Glutamatergic neuron (in vitro differentiated cells): ENCODE data around the gene NXNL2. TPM values are rescaled to one million over a fixed set of nuclear protein-coding genes. Genes with fewer than 3 reads are reported as not detected.
A peak's percentile ranks its signal among the peaks of the same experiment; 100 is the strongest.

Source experiments
- DNase-seq: peaks from one replicate; pipeline ENCODE4 v3.0.0; 2022
- H3K27ac Mint-ChIP-seq: one replicate; pipeline ENCODE4 v1.8.0; 2020; ENCODE audit warnings: mild to moderate bottlenecking, mixed read lengths, inconsistent platforms; ENCODE audit not compliant: unreplicated experiment
- H3K27me3 Mint-ChIP-seq: one replicate; pipeline ENCODE4 v1.8.0; 2020; ENCODE audit warnings: mild to moderate bottlenecking, moderate library complexity, mixed read lengths, inconsistent platforms; ENCODE audit not compliant: unreplicated experiment
- H3K36me3 Mint-ChIP-seq: one replicate; pipeline ENCODE4 v1.8.0; 2020; ENCODE audit warnings: mild to moderate bottlenecking, mixed read lengths, inconsistent platforms; ENCODE audit not compliant: unreplicated experiment
- H3K4me1 Mint-ChIP-seq: one replicate; pipeline ENCODE4 v1.8.0; 2020; ENCODE audit warnings: mild to moderate bottlenecking, low read depth, mixed read lengths, inconsistent platforms; ENCODE audit not compliant: unreplicated experiment
- H3K4me3 Mint-ChIP-seq: one replicate; pipeline ENCODE4 v1.8.0; 2020; ENCODE audit warnings: mild to moderate bottlenecking, mixed read lengths, inconsistent platforms; ENCODE audit not compliant: unreplicated experiment
- H3K9me3 Mint-ChIP-seq: one replicate; pipeline ENCODE4 v1.8.0; 2020; ENCODE audit warnings: mild to moderate bottlenecking, moderate library complexity, mixed read lengths, inconsistent platforms; ENCODE audit not compliant: unreplicated experiment
- total RNA-seq: library from RNA; stranded (reverse); fragmentation: NEBNext Ultra II Directional; extraction: Animal tissue kit (Norgen Biotek cat#: 25700); gene quantifications from one replicate; pipeline ENCODE4 v1.2.1, GENCODE V29; 2021; ENCODE audit not compliant: unreplicated experiment
- TF ChIP-seq, protein P1 (sequence below): fragments of 200-600 bp; sonication (generic); IDR thresholded peaks from one replicate; pipeline ENCODE4 v1.5.0; 2021; ENCODE audit not compliant: partially characterized antibody, unreplicated experiment

Gene NXNL2
- total RNA-seq, 1 donor from 2014 or later, result not detected

DNA sequence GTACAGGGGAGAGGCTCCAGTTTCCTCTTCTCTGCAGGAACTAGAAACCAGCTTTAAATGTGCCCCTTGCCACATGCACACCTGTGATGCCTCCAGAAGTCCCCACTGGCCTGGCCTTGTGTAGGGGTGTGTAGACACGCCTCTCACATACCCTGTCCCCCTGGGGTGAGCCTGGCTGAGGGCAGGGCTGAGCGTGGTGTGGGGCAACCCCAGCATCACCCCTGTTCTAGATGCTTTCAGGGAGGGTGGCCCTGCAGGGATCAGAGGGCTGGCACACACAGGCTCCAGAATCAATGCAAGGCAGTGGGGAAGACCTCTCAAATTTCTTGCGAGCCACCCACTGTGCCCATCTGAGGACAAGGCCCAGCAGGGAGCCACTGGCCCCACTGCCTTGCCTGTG is 54.7 kb downstream of the NXNL2 start:
- TF ChIP-seq, protein P1, sequence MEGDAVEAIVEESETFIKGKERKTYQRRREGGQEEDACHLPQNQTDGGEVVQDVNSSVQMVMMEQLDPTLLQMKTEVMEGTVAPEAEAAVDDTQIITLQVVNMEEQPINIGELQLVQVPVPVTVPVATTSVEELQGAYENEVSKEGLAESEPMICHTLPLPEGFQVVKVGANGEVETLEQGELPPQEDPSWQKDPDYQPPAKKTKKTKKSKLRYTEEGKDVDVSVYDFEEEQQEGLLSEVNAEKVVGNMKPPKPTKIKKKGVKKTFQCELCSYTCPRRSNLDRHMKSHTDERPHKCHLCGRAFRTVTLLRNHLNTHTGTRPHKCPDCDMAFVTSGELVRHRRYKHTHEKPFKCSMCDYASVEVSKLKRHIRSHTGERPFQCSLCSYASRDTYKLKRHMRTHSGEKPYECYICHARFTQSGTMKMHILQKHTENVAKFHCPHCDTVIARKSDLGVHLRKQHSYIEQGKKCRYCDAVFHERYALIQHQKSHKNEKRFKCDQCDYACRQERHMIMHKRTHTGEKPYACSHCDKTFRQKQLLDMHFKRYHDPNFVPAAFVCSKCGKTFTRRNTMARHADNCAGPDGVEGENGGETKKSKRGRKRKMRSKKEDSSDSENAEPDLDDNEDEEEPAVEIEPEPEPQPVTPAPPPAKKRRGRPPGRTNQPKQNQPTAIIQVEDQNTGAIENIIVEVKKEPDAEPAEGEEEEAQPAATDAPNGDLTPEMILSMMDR, result no peak
- H3K4me1 Mint-ChIP-seq, result peaks cover 8% of the 10 kb centered on the region

DNA sequence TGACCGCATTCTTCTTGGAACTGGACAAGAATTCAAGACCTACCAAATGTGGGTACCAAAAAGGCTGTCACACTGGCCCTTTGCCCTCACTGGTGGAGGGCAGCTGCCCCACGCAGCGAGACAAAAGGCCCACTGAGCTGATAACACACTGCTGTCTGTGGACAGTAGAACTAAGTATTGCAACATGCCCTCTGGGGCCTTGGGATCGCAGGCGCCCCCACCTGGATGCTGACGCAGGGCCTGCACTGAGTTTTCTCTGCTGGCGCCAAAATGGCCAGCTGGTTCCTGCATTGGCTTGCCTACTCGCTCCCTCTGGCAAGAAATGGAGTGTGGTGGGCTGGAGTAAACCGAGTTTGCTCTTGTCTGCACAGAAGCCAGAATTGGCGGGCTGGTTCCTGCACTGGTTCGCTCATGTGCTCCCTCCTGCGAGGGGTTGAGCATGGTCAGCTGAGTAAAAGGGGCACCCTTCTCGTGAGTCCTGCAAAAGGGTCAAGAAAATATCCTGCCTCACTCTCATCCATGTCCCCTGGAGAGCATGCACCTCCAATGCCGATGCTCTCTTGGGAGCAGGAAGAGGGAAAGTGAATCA is 55.7 kb downstream of the NXNL2 start:
- no peak overlapping the region for H3K4me3 Mint-ChIP-seq
- peaks cover 2% of the 10 kb centered on the region for H3K27me3 Mint-ChIP-seq
- peaks cover 7% of the 10 kb centered on the region for H3K36me3 Mint-ChIP-seq
- peak overlapping the region; percentile 17 for H3K27ac Mint-ChIP-seq
- TF ChIP-seq, protein P1, result no peak
- peaks cover 8% of the 10 kb centered on the region for H3K4me1 Mint-ChIP-seq
- peaks cover 2% of the 10 kb centered on the region for H3K9me3 Mint-ChIP-seq
- DNase-seq, result no peak

More for the DNA sequence above, 54.7 kb downstream of the NXNL2 start:
- no peak for DNase-seq
- peaks cover 2% of the 10 kb centered on the region for H3K27me3 Mint-ChIP-seq
- peaks cover 2% of the 10 kb centered on the region for H3K9me3 Mint-ChIP-seq
- H3K27ac Mint-ChIP-seq, result no peak overlapping the region
- no peak overlapping the region for H3K4me3 Mint-ChIP-seq
- peaks cover 7% of the 10 kb centered on the region for H3K36me3 Mint-ChIP-seq

DNA sequence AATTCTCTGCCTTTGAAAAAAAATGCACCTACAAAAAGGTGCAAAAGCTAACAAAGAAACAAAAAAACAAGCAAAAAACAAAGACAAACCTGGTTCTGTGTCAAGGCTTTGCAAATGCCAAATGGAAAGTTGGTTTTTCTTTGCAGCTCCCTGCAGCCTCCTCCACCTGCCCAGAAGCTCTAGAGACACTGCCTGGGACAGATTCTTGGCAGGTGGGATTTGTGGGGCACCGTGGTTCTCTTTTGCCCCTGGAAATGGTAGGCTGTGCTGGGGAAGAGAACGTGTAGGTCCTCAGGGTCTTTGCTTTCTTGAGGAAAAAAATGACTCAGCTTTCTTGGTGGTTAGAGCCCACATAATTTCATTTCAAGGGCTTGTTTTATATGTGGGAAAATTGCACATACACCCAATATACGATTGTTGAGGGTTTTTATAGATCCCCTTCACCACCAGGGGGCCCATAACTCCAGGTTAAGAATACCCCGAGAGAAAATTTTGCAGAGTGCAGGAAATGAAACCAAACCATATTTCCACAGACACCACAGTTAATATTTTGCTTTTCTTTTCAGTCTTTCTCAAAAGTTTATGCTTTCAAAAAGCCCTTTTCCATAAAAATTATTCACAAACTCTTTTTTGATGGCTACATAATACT is 58.7 kb downstream of the NXNL2 start:
- Mint-ChIP-seq H3K4me3 (no peak overlapping the region), H3K27me3 (peaks cover 4% of the 10 kb centered on the region), H3K27ac (no peak overlapping the region), H3K4me1 (peaks cover 8% of the 10 kb centered on the region), H3K36me3 (no peaks in the 10 kb centered on the region), H3K9me3 (peaks cover 5% of the 10 kb centered on the region)
- peak; percentile 40 for DNase-seq
- TF ChIP-seq, protein P1, result peak; percentile 76

Other genes starting within 250 kb of the NXNL2 start
- 88.2 TPM for gene SPIN1, start 146.7 kb upstream of the NXNL2 start, total RNA-seq